DLD1 (cell line): ENCODE data around the gene GSG1L.

Experiments
- in situ Hi-C: cut with HindIII; loops from 2 replicates; pipeline ENCODE4 v1.10.0; 2017; ENCODE audit warnings: low sequenced_read_pairs

GSG1L gene

DNA sequence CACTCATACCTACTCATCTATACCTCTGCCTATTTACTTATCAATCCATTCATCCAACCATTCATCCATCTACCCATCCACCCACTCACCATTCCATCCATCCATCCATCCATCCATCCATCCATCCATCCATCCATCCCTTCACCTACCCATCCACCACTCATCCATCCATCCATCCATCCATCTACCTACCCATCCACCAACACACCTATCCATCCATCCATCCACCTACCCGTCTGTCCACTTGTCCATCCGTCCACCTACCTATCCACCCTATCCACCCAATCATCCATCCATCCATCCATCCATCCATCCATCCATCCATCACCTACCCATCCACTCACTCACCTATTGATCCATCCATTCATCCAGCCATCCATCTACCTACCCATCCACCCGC lies 235.7 kb downstream of the GSG1L start:
- in situ Hi-C loops, result no loop called here

DNA sequence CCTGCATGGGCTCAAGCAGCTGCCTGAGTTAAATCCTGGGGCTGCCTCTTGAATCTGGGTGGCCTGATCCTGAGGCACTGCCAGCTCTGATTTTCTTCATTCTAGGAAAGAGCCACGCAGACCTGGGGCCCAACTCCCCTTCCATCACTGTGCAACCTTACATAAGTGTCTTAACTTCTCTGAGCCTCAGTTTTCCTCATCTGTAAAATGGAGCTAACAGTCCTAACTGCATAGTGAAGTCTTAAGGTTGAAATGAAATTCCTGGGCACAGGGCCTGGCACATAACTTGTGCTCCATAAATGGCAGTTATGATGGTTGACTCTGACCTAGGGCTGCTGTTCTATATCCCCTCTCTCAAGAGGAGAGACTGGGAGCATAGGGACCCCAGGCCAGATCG lies 236.6 kb downstream of the GSG1L start:
- in situ Hi-C loops, result no loop called here

DNA sequence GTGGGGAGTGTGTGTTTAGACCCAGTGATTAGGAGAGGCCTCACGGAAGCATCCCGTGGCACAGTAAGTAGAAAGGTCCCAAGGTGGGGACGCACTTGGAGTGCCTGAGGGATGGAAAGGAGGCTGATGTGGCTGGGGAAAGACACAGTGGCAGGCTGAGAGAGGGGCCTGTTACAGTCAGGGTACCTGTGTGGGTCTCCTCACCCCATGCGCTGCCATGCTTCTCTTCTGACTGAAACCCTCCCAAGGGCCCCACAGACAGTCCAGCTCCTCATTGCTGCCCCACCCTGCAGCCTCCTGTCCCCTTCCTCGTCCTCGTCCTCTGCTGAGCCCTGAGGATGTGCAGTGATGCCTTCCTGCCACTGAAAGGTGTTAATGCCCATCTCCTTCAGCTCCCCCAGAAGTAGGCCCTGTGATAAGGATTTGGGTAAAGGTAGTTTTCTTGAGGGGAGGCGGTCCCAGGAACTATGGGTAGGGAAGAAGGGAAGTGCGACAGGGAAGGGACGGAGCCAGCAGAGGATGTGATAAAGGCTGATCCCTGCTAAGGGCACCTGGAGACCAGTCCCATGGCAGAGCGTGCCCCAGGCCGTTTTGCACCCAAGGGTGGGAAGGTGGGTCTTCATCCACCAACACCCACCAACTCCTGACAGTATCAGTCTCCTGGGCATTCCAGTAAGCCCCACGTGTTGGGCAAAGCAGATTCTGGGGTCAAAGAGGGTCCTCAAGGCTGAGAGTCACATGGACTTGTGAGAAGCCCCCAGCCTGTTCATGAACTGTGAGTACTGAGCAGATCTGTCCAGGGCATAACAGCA lies 237.2 kb downstream of the GSG1L start:
- in situ Hi-C loops, result no loop called here

DNA sequence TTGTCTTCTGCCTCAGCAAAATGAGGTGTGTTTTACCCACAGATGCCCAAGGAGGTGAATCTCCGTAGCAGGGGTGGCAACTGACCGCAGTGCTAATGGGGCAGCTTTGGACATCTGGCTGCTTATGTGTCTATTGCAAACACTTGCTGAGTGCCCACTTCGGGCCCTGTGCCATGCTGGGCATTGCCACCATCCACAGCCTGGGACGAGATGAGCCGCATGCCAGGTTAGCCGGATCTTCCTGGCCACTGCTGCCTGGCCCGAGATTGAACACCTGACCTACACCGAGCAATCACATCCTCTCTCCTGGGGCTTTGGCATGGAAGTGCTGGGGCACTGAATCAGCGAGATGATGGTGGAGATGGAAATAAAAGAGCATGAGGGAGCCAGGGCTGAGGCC lies 238.7 kb downstream of the GSG1L start:
- in situ Hi-C loops, result no loop called here

DNA sequence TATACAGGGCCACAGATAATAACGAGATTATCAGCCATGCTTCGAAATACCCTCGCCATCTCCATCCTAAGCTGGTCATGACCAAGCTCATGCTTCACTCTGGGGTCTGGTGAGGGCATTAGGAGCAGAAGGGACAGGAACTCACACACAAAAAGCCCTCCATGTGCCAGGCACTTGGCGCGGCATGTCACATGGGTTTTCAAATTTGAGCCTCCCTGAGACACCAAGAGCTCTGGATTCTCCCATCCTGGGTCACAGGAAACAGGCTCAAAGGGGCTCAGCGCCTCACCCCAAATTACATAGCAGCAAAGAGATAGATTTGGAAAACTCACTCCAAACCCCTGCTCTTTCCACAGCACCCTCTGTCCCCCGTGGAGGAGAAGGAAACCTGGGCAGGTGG lies 239.5 kb downstream of the GSG1L start:
- in situ Hi-C loops, result no loop called here

DNA sequence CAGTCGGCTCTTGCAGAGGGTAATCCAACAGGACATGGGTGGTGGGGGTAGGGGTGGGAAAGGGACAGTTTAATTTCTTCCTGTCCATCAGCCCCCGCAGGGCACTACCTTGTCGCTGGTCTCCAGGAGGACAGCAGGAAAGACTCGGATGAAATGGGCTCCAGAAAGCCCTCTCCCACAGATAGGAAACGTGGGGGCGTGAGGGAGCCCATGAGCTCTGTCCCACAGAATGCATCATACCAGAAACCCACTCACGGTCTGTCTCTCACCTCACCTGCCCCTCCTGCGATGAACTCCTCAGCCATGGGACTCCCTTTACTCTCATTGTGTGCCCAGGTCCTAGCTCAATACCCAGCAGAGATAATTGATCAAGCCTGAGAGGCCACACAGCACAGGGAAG lies 240.1 kb downstream of the GSG1L start:
- in situ Hi-C loops, result no loop called here

DNA sequence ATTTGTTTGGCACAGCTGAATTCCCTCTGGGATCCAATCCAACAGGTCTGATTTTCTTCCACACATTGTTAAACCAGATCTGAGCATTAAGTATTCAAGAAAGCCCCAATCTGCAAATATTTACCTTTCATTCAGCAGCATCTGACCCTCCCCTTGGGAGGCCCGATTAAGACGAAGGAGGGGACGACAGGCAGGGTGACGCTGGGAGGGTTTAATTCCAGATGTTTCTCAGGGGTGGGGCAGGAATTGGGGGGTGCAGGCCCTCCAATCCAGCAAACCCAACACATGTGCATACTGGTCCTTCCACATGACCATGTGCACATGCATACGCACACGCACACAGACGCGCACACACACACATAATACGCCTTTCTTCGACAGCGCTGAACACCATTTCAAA lies 240.5 kb downstream of the GSG1L start:
- in situ Hi-C loops, result no loop called here

DNA sequence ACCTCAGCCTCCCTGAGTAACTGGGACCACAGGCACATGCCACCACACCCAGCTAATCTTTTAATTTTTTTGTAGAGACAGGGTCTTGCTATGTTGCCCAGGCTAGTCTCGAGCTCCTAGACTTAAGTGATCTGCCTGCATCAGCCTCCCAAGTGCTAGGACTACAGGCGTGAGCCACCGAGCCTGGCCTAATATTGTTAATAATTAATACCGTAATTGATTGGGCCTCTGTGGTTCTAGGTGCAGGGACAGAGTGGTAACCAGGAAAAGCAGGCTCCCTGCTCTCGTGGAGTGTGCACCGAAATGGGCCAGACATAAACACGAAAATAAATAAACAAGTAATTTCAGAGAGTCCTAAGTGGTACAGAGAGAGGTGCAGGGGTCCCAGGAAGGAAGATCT lies 241.0 kb downstream of the GSG1L start:
- in situ Hi-C loops, result no loop called here

DNA sequence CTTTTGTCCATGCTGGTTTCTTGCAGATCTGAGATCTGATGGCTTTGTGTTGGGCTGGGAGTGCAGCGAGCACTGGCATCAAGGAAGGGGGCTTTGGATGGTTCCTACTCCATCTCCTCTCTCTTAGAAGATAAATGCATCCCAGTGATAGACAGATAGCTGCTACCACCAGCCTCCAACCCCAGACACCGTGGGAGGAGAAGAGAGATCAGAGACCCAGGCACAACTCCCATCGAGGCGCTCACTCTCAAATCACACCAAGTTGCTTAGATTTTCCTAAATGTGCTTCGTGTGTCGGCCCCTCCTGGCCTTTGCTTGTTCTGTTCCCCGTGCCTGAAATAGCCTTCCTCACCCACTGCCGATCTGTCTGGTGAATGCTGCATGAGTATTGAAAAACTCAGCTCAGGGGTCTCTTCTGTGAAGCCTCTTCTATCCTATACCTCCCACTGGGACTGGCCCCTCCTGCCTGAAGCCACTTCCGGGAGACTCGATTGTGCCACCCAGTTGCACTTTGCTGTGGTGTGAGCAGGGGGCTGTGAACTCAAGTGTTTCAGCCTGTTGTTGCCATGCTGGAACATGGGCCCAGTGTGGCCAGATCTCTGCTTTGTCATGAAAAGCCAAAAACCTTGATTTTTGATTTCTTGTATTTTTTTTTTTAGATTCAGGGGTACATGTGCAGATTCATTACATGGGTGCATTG lies 242.7 kb downstream of the GSG1L start:
- in situ Hi-C loops, result no loop called here

DNA sequence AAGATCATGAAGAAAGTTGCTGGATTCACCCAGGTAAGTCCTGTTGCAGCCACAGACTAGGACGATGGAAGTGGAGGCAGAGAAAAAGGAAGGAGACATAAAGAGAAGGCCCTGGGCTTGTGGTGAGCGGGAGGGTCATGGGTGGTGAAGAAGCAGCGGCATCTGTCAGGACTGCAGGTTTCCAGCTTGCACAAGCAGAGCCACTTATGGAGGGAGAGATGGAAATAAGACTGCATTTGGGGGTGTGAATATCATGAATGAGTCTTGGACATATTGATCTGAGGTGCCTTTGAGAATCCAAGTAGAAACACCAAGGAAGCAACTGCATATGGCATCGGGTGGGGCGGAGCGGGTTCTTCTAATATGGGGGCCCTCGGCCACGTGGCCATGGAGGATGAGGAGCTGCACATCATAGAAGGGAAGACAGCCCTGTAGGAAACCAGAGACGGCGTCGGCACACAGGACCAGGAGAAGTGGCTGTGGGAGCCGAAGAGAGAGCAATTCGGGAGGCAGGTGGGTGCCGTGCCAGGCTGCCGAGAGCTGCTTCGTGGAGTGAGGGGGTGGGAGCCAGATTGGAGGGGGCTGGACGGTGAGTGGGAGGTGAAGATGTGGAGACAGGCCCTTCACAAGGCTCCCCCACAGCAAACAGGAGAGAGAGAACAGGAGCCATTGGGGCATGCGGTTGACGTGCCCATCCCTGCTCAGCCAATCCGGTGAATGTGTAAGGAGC lies 243.5 kb downstream of the GSG1L start:
- in situ Hi-C loops, result loop anchor here (10.0 kb wide), 1 partner anchor 95 kb away; no protein-coding TSS in a partner anchor

DNA sequence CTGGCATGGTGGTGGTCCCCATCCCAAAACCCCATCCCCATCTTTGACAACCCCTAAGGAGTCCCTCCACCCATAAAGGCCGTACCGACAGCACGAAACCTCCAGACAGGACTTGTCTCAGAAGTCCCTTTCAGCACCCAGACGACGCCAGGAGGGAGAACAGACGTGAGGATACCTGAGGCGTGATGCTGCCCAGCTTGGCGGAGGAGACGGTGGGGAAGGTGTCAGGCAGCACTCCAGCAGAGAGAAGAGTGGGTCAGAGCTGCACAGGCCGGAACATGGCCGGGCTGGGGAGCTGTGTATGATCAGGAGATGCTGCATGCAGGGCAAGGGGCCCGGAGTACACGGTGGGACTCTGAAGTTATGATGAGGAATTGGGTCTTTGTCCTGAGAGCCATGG lies 244.2 kb downstream of the GSG1L start:
- in situ Hi-C loops, result loop anchor here (10.0 kb wide), 1 partner anchor 95 kb away; no protein-coding TSS in a partner anchor

DNA sequence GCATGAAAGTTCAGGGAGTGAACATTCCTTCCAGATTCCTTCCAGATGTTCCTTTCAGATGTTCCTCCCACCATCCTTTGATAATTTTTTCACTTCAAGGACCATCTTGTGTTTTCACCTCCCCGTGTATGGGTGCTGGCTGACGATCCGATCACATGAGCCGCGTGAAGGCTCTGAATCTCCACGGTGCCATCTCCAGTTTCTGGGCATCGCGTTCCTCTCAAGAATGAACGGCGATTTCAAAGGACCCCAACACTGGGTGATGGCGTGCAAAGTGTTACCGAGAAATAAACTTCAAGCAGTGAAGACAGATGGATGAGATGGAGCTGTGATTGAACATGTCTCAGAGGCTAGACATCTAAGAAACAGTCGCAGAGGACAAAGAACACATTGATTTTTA lies 245.3 kb downstream of the GSG1L start:
- in situ Hi-C loops, result loop anchor here (10.0 kb wide), 1 partner anchor 93 kb away; no protein-coding TSS in a partner anchor

DNA sequence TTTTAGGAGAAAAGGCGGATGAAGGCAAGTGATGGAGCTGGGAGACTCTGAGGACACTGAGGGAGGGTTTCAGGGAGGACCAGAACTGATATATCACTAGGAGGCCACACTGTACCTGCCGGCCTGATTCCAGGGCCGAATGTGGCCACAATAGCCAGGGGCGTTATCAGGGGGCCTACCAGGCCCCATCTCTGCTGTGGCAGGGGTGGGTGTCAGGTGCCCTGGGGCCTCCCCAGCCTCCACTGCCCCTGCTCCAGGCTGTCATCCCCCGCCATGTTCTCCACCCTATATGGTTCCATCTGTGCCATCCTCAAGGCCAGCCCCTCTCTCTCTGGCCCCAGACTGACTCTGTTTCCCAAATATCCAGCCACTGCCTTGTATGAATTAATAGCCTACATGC lies 246.5 kb downstream of the GSG1L start:
- in situ Hi-C loops, result loop anchor here (10.0 kb wide), 1 partner anchor 92 kb away; no protein-coding TSS in a partner anchor

DNA sequence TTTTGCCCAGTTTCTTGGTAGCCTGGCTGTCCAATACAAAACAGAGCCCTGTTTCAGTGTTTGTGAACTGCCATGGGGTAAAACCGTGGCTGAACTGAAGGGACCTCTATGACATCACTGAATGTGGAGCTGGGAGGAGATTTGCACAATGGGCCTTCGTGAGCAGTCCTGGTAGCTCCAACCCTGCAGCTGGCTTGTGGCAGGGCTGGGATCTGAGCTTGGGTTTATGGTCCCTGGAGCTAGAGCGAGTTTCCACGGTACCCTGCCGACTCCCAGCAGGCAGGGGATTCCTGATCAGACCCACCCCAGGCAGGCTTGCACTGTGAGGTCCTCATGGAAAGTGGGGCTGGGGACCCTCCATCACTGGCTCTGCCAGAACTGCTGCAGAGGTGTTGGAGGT lies 247.0 kb downstream of the GSG1L start:
- in situ Hi-C loops, result loop anchor here (10.0 kb wide), 1 partner anchor 92 kb away; no protein-coding TSS in a partner anchor

DNA sequence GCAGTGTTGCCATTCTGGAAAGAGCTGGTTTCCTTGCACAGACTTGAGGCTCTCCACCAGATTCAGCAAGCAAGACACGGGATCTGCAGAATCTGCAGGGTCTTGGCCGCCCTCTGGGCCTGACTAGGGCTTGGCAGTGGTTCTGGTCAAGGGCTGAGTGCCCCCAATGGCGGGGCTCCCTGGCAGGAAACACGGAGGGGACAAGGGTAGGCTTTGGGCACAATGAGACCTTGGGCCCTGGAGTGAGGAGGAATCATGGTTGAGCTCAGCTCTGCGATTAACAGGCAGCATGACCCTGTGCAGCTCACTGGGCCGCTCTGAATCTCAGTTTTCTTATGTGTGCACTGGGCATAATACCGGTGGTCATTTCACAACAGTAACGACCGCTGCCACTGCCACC lies 249.9 kb downstream of the GSG1L start:
- in situ Hi-C loops, result loop anchor here (10.0 kb wide), 1 partner anchor 89 kb away; no protein-coding TSS in a partner anchor

DNA sequence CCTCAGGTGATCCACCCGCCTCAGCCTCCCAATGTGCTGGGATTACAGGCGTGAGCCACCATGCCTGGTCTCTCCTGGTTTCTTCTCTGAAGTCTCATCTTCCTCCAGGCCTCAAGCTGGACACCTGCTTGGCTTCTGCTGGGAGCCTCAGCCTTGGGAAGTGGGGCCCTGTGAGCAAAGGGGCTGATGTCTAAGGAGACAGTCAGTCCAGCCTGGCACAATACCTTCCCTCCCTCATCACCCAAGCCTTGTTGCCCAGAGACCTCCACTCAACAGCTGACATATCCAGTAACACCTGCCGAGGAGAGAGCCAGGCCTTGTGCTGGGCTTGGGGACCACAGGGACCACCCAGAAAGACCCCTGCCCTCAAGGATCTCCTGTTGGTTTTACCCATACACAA lies 251.6 kb downstream of the GSG1L start:
- in situ Hi-C loops, result loop anchor here (10.0 kb wide), 1 partner anchor 87 kb away; no protein-coding TSS in a partner anchor

DNA sequence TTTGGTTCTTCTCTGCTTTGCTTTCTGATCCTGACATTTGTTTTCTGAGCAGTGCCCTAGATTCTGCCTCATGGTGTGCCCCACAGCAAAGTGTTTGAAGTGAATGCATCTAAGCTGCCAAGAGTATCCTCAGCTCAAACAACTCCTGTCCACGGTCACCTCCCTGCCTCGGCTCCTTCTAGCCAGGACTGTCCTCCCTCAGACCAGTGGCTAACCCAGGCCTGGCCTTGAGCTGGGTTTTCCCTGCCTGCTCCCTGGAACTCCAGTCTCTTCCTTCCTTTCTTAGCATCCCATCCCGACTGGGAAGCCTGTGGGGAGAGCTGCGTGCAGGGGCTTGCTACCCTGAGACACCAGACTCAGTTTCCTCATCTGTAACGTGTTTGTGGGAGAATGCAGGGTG lies 256.5 kb downstream of the GSG1L start:
- in situ Hi-C loops, result no loop called here

DNA sequence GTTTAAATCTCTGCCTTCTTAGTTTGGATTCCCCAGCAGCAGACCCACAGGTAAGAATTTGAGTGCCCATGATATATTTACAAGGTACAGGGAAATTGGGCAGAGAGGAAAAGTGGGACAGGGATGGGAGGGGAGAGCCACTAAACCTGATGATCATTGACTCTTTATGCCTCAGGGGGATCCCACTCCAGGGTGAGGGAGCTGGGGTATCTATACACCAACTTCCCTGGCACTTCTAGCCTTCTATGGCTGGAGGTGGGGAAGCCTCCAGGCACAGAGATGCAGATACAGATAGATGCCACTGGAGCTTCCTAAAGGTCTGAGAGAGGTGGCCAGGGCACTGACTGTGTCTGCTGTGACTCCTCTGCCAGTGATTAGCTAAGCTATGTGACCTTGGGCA lies 257.1 kb downstream of the GSG1L start:
- in situ Hi-C loops, result no loop called here

DNA sequence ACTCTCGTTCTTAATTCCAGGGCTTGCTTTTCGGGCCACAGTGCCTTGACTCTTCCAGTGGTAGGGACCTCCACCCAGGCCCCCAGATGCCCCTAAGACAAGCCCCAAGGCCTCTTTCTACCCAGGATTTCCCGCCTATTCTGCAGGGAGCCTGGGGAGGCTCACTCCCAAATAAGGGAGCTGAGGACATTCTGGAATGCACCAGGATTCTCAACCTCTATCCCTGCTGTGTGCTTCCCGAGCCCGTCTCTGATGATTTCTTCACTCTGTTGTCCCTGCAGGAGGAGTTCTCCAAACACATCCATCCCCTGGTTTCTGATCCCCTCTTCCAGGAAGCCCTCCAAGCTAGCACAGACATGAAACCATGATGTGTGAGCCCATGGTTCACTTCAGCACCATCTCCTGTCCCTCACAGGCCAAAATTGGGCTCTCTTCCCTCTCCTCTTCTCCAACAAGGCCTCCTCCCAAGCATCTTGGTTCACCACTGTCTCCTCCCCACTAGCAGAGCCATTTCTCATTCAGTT lies 257.6 kb downstream of the GSG1L start:
- in situ Hi-C loops, result no loop called here

DNA sequence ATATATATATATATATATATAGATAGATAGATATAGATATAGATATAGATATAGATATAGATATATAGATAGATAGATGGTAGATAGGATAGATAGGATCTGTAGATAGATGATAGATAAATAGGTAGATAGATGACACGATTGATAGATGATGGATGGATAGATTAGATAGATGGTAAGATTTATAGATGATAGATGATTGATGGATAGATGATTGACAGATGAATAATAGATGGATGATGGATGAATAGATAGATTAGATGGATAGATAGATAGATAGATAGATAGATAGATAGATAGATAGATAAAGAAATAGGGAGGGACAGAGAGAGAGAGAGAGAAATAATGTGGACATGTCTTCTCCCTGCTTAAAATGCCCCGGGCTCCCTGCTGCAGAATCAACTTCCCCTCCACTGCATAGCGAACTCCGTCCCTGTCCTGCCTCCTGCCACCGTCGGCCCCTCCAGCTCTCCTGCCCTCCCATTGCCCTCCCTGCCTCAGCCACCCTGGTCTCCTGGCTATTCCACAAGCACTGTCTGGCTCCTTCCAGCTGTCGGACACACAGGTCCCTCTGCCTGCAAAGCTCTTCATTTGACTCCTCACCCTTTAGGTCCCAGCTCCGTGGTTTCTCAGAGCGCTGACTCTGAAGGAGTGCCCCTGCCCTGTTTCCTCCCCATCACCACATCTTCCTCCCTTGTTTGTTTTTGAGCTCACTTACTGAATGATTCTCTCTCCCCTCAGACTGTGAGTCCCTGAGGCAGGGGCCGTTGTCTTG lies 259.6 kb downstream of the GSG1L start:
- in situ Hi-C loops, result no loop called here
